Measurements from ENCODE around the gene UBL7. TPM values are rescaled to one million over a fixed set of nuclear protein-coding genes. Genes with fewer than 3 reads are reported as not detected.

Gene UBL7
- total and polyA plus RNA-seq, 10 of the 15 experiments (the other 5 are each of a cell fraction or from before 2014, with no cell fraction given), result 25.9 to 145 (median 90.1) TPM

DNA sequence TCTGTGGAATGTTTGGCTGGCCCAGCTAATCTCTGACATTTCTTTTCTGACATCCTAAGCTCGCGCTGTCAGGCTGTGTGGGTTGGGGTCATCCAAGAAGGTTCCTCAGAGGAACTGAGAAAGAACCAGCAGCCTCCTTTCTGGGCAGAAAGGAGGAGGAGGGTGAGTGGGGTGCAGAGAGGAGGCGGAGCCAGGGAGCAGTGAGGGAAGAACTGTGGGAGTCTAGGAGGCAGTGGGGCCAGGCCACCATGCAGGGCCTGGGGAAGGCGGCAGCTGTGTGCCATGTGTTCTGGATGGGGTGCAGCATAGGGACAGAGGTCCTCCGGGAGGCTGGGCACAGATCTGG is 32.5 kb downstream of the UBL7 start:
- H3K4me3 ChIP-seq, result peak overlapping the region; percentile 98
- H3K9me3 ChIP-seq (replicated peaks; ENCODE audit: control insufficient read depth, insufficient read depth, low read length), result no peaks in the 10 kb centered on the region
- DNase-seq (ENCODE audit: low read depth, low spot score) (no peak), ATAC-seq (peak; percentile 55), FAIRE-seq (peak; percentile 52)
- peak overlapping the region; percentile 84 for H3K27ac ChIP-seq (ENCODE audit: control insufficient read depth, insufficient read depth)
- no peak overlapping the region for H2AFZ ChIP-seq (ENCODE audit: control insufficient read depth, low read depth, low read length)
- H4K20me1 ChIP-seq (ENCODE audit: control insufficient read depth, insufficient read depth), result peaks cover 27% of the 10 kb centered on the region
- in situ Hi-C loops (cut with MboI) (no loop called here), intact Hi-C loops (cut with micrococcal nuclease; ENCODE audit: unreplicated experiment) (loop anchor here (2.0 kb wide), 1 partner anchor 24 kb away; no protein-coding TSS in a partner anchor)
- WGBS (ENCODE audit: insufficient coverage, insufficient replicate concordance, low lambda C conversion rate, missing lambda C conversion rate), result 0% methylated on average over 5 of the region's 5 CpGs
- peaks cover 16 to 17% of the 10 kb centered on the region in 2 experiments; a peak in 3 of 4 replicates for H3K36me3 ChIP-seq (ENCODE audit: control insufficient read depth in 2 of 2, insufficient read depth in 2 of 2, low read length in 1 of 2)
- CTCF ChIA-PET, result interaction anchor here (1.6 to 22.3 kb wide), 6 partner anchors 9 to 359 kb away, joined by 5 to 655 read pairs (median 28); partner anchors contain the start of gene CYP11A1
- H3K9ac ChIP-seq (ENCODE audit: control insufficient read depth, insufficient read depth, low read length), result peak overlapping the region; percentile 76
- H3K4me2 ChIP-seq (ENCODE audit: control insufficient read depth, insufficient read depth), result peak overlapping the region; percentile 97
- POLR2A ChIA-PET, result interaction anchor here (0.6 to 16.6 kb wide), 7 partner anchors 9 to 349 kb away, joined by 3 to 325 read pairs (median 27); no protein-coding TSS in a partner anchor
- SMC1A ChIA-PET (ENCODE audit: uncharacterized antibody, unreplicated experiment), result interaction anchor here (2.3 to 25.4 kb wide), 5 partner anchors 8 to 47 kb away, joined by 9 to 544 read pairs (median 51); no protein-coding TSS in a partner anchor
- RAD21 ChIA-PET (ENCODE audit: unreplicated experiment), result interaction anchor here (0.6 to 24.4 kb wide), 6 partner anchors 8 to 53 kb away, joined by 3 to 496 read pairs (median 18); no protein-coding TSS in a partner anchor
- no peaks in the 10 kb centered on the region for H3K27me3 ChIP-seq (replicated peaks in 1 of 2; ENCODE audit: control insufficient read depth in 2 of 2, insufficient read depth in 2 of 2, low read length in 1 of 2)
- peaks cover 100% of the 10 kb centered on the region for H3K79me2 ChIP-seq (ENCODE audit: control insufficient read depth, insufficient read depth, low read length)
- peaks cover 59% of the 10 kb centered on the region for H3K4me1 ChIP-seq (ENCODE audit: control insufficient read depth, insufficient read depth, low read length)
- no TSS peak for BruUV-seq (replicated peaks)
- TF ChIP-seq BCL3 (IDR thresholded peaks at IDR 0.05; ENCODE audit: borderline replicate concordance, insufficient read depth, low read depth, low read length, poor library complexity, severe bottlenecking) (no peak), LARP7 (IDR thresholded peaks at IDR 0.05) (no peak), RUNX3 (IDR thresholded peaks at IDR 0.05; ENCODE audit: low read length) (no peak), RCOR1 (conservative IDR thresholded peaks at IDR 0.05; ENCODE audit: low read depth, low read length) (no peak), BHLHE40 (IDR thresholded peaks at IDR 0.05; ENCODE audit: borderline replicate concordance in 1 of 2, low read depth in 2 of 2, low read length in 1 of 2) (no peak), TARDBP (IDR thresholded peaks at IDR 0.05; ENCODE audit: borderline replicate concordance) (no peak), SRF (IDR thresholded peaks at IDR 0.05; ENCODE audit: low read depth in 2 of 2, low read length in 2 of 2) (no peak), SREBF1 (IDR thresholded peaks at IDR 0.05; ENCODE audit: low read length) (no peak), HDGF (IDR thresholded peaks at IDR 0.05) (0 out of 2 replicates have a peak, but pooled peaks have one; percentile 56), FOXM1 (IDR thresholded peaks at IDR 0.05; ENCODE audit: low read depth, low read length) (no peak), CREB1 (IDR thresholded peaks at IDR 0.05; ENCODE audit: low read depth) (no peak), GABPA (IDR thresholded peaks at IDR 0.05; ENCODE audit: low read depth) (no peak), IKZF2 (IDR thresholded peaks at IDR 0.05) (peak; percentile 80; a peak in 3 of 4 replicates), HDAC2 (IDR thresholded peaks at IDR 0.05) (no peak), BMI1 (IDR thresholded peaks at IDR 0.05; ENCODE audit: borderline replicate concordance) (no peak), TAF1 (IDR thresholded peaks at IDR 0.05; ENCODE audit: borderline replicate concordance, low read depth, low read length) (no peak), ZSCAN29 (IDR thresholded peaks at IDR 0.05) (no peak), ZNF207 (IDR thresholded peaks at IDR 0.05; ENCODE audit: borderline replicate concordance) (no peak)
- TF ChIP-seq, protein P1, sequence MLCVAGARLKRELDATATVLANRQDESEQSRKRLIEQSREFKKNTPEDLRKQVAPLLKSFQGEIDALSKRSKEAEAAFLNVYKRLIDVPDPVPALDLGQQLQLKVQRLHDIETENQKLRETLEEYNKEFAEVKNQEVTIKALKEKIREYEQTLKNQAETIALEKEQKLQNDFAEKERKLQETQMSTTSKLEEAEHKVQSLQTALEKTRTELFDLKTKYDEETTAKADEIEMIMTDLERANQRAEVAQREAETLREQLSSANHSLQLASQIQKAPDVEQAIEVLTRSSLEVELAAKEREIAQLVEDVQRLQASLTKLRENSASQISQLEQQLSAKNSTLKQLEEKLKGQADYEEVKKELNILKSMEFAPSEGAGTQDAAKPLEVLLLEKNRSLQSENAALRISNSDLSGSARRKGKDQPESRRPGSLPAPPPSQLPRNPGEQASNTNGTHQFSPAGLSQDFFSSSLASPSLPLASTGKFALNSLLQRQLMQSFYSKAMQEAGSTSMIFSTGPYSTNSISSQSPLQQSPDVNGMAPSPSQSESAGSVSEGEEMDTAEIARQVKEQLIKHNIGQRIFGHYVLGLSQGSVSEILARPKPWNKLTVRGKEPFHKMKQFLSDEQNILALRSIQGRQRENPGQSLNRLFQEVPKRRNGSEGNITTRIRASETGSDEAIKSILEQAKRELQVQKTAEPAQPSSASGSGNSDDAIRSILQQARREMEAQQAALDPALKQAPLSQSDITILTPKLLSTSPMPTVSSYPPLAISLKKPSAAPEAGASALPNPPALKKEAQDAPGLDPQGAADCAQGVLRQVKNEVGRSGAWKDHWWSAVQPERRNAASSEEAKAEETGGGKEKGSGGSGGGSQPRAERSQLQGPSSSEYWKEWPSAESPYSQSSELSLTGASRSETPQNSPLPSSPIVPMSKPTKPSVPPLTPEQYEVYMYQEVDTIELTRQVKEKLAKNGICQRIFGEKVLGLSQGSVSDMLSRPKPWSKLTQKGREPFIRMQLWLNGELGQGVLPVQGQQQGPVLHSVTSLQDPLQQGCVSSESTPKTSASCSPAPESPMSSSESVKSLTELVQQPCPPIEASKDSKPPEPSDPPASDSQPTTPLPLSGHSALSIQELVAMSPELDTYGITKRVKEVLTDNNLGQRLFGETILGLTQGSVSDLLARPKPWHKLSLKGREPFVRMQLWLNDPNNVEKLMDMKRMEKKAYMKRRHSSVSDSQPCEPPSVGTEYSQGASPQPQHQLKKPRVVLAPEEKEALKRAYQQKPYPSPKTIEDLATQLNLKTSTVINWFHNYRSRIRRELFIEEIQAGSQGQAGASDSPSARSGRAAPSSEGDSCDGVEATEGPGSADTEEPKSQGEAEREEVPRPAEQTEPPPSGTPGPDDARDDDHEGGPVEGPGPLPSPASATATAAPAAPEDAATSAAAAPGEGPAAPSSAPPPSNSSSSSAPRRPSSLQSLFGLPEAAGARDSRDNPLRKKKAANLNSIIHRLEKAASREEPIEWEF (IDR thresholded peaks at IDR 0.05; ENCODE audit: insufficient replicate concordance, low read depth, low read length), result no peak

All from GM12878 (cell line).